Activated CD4-positive, alpha-beta T cell treated with anti-CD3 and anti-CD28 coated beads, Interleukin-2, Interleukin-6, amounts not matched to agents 100 ng/mL and 50 ng/mL, durations not matched to agents 16 hours and 8 hours (primary cell): ENCODE data around the gene PSMD4.
"Not testable (repeated sequence)": the region's sequence is repeated elsewhere in the genome, so short reads cannot be mapped to it uniquely, and the experiment has no call there.

Source experiments
- DNase-seq: peaks from one replicate; pipeline ENCODE4 v3.0.0-alpha.2; 2020

Gene PSMD4

DNA sequence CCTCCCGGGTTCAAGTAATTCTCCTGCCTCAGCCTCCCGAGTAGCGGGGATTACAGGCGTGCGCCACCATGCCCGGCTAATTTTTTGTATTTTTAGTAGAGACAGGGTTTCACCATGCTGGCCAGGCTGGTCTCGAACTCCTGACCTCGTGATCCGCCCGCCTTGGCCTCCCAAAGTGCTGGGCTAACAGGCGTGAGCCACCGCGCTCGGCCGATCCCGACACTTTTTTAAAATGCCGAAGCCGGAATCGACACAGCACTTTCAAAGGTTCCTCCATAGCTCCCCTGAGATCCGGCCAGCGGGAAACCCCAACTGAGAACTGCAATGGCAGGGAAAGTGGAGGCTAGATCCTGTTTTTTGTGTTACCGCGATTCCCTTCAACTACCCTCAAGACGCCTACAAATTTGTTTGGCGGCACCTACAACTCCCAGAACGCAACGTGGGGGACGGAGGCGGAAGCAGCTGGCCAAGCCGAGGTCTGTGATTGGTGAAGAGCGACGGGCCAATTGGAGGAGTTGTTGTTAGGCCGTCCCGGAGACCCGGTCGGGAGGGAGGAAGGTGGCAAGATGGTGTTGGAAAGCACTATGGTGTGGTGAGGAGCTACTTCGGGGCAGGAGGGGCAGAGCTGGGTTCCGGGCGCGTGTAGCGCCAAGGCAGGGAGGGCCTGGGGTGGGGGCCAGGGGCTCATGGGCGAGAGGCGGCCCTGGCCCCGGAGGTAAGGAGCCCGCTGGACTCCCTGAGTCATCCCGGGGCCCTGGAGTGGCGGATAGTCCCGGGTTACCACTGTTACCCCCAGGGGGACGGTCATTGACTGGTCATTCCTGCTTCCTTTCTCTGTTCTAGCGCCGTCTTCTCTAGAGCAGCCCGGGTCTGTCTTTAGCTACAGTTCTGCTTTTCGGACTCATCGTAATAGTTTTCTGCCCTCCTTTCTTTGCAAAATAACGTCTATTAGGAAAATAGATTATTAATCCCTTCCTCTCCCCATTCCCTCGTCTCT, at the start of gene PSMD4:
Gene PSMD4, plus strand, starts transcription at position 518 of the 997 bp plus-strand sequence. Its CDS starts 49 bp downstream, at position 567.
- DNase-seq: peak; percentile 97

DNA sequence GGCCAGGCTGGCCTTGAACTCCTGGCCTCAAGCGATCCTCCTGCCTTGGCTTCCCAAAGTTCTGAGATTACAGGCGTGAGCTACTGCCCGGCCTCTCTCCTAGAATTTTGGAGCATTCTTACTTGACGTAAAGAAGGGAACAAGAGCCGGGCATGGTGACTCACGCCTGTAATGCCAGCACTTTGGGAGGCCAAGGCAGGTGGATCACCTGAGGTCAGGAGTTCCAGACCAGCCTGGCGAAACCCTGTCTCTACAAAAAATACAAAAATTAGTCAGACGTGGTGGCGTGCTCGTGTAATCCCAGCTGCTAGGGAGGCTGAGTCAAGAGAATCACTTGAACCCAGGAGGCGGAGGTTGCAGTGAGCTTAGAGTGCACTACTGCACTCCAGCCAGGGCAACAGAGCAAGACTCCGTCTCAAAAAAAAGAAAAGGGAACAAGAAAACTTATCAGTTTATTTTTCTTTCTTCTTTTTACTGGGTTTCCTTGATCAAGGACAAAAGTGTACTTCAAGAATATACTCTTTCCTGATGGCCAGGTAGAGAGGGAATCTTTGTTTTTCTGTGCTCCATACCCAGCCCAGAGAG, 49.1 kb upstream of the PSMD4 start:
- not testable (repeated sequence) for DNase-seq

DNA sequence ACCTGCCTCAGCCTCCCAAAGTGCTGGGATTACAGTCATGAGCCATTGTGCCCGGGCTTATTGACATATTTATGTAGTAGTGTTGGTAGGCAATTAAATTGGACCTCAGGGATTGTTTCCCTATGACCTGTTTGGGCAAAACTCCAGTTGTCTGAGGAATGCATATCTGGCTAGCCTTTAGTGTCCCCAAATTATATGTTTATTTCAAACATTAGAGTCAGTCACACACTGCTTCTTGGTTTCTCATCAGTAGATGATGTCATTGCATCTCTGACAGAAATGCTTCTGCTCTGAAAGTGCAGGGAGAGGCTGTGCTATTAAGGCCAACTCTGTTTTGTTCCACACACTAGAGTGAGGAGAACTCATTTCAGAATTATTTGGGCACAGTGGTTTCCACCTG, 43.7 kb upstream of the PSMD4 start:
- no peak for DNase-seq

DNA sequence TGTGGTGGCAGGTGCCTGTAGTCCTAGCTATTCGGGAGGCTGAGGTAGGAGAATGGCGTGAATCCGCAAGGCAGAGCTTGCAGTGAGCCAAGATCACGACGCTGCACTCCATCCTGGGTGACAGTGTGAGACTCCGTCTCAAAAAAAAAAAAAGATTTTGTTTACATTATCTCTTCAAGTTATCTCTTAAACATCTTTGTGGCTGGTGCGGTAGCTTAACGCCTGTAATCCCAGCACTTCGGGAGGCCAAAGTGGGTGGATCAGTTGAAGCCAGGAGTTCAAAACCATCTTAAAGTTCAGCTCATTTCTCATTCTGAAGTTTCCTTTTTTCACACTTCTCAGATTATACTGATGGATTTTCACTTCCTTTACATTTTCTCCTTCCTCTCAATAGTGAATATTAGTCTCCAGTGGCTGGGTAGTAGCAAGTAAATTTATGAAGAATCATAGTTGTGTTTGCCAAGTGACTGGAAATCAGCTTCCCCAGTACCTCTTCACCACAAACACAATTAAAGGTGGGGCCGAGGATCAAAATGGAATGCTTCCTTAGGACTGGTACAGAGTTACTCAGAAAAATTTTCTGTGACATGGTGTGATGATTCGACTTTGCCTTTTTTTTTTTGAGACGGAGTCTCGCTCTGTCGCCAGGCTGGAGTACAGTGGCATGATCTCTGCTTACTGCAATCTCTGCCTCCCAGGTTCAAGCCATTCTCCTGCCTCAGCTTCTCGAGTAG, 42.4 kb upstream of the PSMD4 start:
- DNase-seq: peak; percentile 23

DNA sequence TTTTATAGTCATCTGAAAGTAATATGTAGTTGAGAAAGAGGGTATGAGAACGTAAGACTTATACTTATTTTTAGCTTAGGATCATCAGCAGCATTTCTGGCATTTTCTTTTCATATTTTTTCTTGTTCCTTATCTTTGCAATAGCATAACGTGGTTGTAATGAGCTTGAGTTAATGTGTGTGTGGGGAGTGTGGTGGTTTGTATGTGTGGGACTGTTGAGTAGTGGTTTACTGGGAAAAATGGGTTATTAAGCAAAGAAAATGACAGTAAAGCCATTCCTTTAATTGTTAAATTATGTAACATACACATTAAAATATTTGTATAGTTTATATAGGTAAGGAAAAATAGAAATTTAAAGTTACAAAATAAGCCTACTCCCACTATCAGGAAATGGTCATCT, 41.0 kb upstream of the PSMD4 start:
- DNase-seq: no peak

DNA sequence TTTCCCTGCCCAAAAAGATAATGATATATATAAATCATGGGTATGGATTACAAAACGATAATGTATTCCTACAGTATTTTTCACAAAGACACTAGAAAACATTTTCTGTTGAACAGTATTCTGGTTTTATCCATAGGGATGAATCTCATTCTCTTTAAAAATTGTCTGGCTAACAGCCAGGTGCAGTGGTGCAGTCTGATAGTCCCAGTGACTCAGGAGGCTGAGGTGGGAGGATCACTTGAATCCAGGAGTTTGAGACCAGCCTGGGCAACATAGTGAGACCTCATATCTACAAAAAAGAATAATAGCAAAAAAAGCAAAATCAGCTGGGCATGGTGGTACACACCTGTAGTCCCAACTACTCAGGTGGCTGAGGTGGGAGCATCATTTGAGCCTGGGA, 32.9 kb upstream of the PSMD4 start:
- no peak for DNase-seq

DNA sequence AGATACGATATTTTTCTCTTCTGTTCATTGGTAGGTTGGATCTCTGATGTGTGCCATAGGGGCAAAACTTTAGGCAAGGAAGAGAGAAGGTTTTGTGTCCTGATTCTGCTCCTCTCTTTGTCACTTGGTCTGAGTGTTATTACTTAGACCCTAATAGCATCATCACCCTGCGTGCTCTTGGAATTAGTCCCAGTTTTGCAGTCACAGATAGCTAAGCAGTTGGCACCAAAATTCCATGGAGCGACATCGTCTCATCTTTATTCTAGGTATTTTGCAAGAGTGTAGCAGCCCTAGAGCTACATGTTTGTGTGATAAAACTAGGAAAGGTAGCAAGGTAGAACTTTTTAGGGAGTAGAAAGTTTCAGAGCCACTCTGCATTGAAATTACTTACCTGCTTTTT, 32.4 kb upstream of the PSMD4 start:
- DNase-seq: no peak

DNA sequence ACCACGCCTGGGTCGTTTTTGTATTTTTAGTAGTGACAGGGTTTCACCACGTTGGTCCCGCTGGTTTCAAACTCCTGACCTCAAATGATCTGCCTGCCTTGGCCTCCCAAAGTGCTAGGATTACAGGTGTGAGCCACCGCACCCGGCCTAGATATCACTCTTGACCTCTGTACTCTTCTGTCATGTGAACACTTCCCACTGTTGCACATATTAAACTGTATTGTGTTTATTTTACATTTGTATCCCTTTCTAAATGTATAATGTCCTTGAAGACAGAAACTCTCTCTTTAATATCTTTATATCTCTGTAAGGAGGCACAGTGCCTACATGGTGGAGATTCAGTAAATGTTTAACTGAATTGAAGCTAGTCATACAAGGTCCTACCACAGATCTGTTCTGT, 19.3 kb upstream of the PSMD4 start:
- no peak for DNase-seq

DNA sequence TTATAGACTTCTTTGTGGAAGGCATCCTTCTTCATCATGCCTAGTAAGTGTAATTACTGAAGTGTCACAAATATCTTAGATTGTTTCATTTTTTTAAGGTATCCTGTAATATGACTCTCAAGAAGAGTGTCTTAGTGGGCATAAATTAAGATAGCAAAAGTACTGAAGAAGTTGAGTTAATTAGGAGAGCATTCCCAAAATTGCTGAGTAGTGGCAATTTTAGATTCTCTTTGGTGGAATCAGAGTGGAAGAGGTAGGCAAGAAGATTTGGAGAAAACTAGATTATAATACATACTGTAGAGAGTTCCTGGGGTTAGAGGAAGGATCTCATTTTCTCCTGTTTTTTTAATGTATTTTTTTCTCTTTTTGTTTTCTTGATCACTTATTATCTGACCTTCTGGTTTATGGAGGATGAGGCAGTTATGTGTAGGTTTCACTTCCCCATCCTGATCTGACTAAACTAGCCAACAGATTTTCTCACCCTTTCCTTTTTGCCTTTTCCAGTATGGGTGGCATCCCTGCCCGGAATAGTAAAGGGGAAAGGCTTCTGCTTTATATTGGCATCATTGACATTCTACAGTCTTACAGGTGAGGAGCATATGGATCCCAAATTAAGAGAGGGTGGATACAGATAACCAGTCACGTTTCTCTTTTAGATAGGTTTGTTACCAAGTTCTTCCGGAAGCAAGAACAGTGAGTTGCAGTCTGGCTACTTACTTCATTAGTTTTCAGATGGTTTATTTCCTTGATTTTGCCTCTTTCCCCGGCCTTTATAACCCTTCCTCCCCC, 16.7 kb upstream of the PSMD4 start:
- DNase-seq: no peak

DNA sequence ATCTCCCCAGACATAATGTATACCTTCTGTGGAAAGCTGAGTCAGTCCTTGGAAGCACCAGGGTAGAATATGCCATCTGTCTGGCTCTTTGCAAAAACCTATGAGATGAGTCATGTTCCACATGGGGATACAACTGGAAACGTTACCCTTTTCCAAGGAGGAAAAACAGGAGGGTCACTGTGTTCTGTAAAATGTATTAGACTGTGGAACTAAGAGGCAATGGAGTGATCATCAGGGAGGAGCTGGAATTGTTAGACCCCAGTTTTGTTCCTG, 16.1 kb upstream of the PSMD4 start:
- DNase-seq: no peak

DNA sequence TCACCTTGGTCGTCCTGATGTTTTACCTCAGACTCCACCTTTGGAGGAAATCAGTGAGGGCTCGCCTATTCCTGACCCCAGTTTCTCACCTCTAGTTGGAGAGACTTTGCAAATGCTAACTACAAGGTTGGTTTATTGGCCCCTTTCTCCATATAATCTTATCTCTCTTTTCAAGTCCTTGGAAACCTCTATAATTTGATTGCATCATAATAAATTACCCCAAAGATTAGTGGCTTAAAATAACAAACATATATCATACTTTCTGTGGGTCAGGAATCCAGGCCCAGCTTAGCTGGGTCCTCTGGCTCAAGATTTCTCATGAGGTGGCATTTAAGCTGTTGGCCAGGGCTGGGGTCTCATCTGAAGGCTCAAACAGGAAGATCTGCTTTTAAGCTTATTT, 12.1 kb upstream of the PSMD4 start:
- no peak for DNase-seq

DNA sequence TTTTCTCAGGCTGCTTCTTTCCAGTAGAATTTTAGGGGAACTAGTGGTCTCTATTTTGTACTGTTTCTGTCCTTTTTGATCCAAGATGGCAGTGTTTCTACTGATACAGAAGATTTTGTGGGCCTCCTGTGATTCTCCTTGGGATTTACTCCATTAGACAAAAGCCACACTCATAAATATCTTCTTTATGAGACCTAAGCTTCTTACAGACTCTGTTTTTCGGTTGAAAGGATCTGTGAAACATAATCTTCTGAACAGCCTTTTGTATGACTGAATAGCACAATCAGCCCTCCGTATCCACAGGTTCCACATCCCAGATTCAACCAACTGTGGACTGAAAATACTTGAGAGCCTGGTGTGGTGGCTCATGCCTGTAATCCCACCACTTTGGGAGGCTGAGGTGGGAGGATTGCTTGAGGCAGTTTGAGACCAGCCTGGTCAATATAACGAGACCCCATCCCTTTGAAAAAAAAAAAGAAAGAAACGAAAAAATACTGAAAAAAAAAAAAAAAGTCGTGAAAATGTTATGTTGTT, 10.8 kb upstream of the PSMD4 start:
- no peak for DNase-seq

DNA sequence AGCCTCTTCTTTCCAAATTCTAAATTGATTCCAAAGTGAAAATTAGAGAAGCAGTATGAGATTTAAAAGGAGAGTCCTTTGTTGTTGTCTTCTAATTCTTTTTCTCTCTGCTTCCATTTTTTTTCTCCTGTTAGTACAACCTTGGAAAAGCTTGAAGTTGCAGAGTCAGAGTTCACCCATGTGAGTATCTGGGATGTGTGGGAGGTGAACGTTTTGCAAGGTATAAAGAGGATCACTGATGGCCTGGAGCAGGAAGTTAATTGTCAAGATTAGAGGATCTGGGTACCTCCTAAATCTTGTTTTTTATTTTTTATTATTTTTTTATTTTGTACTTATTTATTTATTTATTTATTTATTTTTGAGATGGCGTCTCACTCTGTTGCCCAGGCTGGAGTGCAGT, 7.7 kb upstream of the PSMD4 start:
- DNase-seq: no peak

DNA sequence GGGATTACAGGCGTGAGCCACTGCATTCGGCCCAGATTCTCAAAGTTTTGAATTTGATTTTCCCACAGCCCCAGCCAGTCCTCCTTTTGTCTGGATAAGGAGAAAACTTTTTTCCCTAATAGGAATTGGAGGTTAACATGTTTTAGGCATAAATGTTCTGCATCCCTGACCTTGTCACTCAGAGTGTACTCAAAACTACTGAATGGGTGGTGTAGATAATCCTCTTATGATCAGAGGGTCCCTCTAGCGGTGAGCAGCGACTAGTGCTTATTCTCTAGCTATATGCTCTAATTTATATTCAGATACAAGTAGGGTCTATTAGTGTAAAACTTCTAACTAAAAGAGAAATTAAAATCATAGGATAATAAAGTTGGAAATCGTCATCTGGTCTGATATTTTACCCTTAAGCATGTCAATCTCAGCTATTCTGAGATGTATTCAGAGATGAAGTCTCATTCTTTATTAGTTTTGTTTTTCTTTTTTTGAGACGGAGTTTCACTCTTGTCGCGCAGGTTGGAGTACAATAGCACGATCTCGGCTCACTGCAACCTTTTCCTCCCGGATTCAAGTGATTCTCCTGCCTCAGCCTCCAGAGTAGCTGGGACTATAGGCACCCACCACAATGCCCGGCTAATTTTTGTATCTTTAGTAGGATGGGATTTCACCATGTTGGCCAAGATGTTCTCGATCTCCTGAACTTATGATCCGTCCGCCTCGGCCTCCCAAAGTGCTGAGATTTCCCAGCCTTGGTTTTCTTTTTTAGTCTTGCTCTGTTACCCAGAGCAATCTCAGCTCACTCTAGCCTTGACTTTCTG, 2.7 kb upstream of the PSMD4 start:
- DNase-seq: peak; percentile 80

DNA sequence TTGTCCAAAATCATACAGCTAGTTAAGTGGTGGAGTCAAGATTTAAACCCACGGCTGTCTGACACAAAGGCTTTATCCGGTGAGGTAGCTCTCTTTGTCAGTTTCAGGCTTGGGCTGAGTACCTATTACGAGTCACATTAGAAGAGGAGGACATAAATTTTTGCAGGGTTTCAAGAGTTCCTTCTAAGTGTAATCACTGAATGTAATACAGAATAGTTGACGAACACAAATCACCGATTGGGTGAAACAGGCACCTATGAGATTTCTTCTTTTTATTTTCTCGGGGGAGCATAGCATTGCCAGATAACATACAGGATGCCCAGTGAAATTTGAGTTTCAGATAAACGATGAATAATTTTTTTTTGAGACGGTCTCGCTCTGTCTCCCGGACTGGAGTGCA, 847 bp downstream of the PSMD4 start:
- DNase-seq: peak; percentile 23

DNA sequence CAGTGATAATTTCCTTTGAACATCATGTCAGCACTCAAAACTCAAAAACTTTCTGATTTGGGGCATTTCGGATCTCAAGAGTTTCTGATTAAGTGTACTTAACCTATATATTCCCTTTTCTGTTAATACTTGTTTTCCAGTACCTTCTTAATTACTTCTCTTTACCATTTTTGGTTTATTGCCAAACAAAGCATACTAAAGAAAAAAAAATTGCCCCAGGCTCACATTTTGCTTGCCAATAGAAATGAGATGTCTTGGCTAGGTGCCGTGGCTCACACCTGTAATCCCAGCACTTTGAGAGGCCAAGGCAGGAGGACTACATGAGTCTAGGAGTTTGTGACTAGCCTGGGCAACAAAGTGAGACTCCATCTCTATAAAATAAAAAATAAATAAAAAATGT, 4.8 kb downstream of the PSMD4 start:
- no peak for DNase-seq

DNA sequence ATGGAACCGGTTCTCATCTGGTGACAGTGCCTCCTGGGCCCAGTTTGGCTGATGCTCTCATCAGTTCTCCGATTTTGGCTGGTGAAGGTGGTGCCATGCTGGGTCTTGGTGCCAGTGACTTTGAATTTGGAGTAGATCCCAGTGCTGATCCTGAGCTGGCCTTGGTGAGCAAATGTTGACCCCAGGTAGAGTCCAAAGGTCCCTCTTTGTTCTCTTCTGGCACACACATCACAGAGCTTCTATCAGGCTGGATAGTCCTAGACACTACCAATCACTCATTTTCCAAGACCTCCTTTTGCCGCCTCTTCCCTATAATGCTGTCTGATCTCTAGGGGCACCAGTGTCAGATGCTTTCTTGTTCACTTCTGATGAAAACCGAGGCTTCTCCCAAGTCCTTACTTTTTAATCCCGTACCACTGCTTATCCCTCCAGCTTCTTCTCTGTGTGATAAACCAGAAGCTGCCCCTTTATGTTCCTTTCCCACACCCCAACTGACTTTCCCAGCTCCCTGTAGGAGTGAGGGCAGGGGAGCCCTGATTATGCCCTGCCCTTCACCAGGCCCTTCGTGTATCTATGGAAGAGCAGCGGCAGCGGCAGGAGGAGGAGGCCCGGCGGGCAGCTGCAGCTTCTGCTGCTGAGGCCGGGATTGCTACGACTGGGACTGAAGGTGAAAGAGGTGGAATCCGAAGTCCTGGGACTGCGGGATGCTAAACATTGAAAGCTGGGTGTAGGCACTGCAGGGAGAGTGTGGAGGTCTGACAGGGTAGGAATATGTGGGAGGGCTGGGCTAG, 11.1 kb downstream of the PSMD4 start:
- no peak for DNase-seq

DNA sequence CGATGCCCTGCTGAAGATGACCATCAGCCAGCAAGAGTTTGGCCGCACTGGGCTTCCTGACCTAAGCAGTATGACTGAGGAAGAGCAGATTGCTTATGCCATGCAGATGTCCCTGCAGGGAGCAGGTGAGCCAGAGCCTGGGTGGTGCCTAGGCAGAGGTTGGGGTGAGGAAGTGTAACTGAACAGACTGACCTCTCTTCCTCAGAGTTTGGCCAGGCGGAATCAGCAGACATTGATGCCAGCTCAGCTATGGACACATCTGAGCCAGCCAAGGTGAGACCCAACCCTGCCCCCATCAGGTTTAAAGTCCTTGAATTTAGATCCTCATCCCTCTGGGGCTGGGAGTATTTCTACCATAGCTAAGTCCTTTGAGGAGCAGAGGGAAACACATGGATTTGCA, 11.8 kb downstream of the PSMD4 start:
- DNase-seq: no peak

DNA sequence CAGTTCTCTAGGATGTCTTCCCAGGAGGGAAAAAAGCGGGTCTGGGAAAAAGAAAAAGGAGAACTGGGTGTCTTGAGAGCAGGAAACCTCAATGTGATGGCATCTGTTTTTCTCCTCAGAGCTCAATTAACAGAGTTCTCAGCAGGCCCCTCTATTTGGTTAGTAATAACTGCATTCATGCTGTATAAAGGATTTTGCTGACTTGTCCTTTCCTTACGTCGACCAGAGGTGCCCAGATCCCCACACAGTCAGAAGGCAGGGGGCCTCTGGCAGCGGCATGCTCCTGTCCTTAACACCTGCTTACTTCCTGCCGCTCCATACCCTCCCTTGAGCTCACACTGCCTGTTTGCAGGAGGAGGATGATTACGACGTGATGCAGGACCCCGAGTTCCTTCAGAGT, 12.3 kb downstream of the PSMD4 start:
- DNase-seq: no peak

DNA sequence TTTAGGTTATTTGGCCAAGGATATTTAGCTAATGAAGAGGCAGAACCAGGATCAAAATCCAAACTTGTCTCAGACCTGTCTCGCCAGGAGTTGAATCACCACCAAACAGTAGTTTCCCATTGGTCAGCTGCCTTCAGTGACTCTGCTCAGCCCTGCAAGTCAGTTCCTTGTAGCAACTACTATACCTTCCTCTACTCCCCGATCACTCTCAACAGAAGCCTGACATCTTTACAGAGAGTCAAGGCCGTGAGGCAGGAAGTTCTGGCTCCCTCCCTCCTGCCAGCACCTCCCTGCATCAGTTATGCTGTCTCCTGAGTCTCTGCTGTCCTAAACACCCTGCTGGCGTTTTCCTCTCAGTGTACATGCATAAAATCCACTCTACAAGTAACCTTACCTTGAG, 13.2 kb downstream of the PSMD4 start:
- no peak for DNase-seq

DNA sequence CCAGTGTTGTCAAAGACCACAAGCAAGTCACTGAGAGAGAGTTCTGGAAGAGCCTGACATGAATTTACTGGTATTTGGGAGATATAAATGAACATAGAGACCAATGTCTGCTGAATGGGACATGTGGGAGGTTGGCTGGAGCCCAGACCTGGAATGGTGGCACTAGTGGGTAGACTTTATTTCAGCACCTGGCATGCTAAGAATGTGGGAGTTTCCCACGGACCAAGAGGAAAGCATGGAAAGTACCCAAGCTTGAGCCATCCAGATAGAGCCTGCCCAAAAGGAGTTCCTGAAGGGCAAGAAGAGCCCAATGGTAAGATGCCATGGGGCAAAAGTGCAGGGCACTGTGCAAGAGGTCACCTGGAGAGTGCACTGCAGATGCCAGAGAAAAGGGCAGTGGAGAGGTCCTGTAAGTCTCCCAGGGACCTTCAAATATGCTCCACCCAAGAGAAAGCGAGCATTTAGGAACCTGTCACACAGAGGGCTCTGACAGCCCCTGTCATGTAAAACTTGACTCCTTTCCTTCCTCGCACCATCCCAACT, 19.5 kb downstream of the PSMD4 start:
- no peak for DNase-seq
